OCI-LY1 (cell line): Measurements from ENCODE around the gene NINJ2.

ENCODE experiments used
- EZH2 ChIP-seq: fragments of 200-600 bp; sonication (generic), shearing (Covaris generic); IDR thresholded peaks from 2 replicates; pipeline ENCODE4 v1.8.0; 2017; ENCODE audit warnings: borderline replicate concordance, mixed run types, mild to moderate bottlenecking, antibody characterized with exemption, low read length, moderate library complexity, mixed read lengths
- TF ChIP-seq, protein P1 (sequence below): fragments of 200-600 bp; sonication (generic), shearing (Covaris generic); IDR thresholded peaks from 2 replicates; pipeline ENCODE4 v1.5.1; 2017; ENCODE audit warnings: mild to moderate bottlenecking, antibody characterized with exemption, low read length, moderate library complexity, mixed read lengths

GRCh38 chr12:639988-640387 lies 23.3 kb downstream of the NINJ2 start:
- TF ChIP-seq, protein P1, sequence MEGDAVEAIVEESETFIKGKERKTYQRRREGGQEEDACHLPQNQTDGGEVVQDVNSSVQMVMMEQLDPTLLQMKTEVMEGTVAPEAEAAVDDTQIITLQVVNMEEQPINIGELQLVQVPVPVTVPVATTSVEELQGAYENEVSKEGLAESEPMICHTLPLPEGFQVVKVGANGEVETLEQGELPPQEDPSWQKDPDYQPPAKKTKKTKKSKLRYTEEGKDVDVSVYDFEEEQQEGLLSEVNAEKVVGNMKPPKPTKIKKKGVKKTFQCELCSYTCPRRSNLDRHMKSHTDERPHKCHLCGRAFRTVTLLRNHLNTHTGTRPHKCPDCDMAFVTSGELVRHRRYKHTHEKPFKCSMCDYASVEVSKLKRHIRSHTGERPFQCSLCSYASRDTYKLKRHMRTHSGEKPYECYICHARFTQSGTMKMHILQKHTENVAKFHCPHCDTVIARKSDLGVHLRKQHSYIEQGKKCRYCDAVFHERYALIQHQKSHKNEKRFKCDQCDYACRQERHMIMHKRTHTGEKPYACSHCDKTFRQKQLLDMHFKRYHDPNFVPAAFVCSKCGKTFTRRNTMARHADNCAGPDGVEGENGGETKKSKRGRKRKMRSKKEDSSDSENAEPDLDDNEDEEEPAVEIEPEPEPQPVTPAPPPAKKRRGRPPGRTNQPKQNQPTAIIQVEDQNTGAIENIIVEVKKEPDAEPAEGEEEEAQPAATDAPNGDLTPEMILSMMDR, result no peak
- TF ChIP-seq EZH2, result no peak
